Activated CD4-positive, CD25-positive, alpha-beta regulatory T cell treated with anti-CD3 and anti-CD28 coated beads, Interleukin-2, amount 50 U/mL, for 24 hours (primary cell): ENCODE data around the gene TSPAN10.
"Not testable (repeated sequence)": the region's sequence is repeated elsewhere in the genome, so short reads cannot be mapped to it uniquely, and the experiment has no call there.

Experiments used
- ATAC-seq, 2 donors: fragments of 150-1000 bp; cut with Tn5 transposase; one replicate each; pipeline ENCODE4 v1.10.0; 2021; ENCODE audit warnings: mild to moderate bottlenecking in 1 of 2, moderate library complexity in 1 of 2

Gene TSPAN10

GRCh38 chr17:81636505-81637288, at the start of gene TSPAN10, which contains the start of gene NPLOC4:
Gene TSPAN10, plus strand, starts transcription at chr17:81637196. Its CDS starts 5,217 bp downstream, at chr17:81642413.
Gene NPLOC4, minus strand, starts transcription at chr17:81637112. Its CDS starts 182 bp downstream, at chr17:81636930.
- ATAC-seq = peak; percentile 90 to 91

GRCh38 chr17:81589612-81590011, 47.4 kb upstream of the TSPAN10 start:
- ATAC-seq = no peak

GRCh38 chr17:81590121-81590520, 46.9 kb upstream of the TSPAN10 start:
- ATAC-seq = no peak

GRCh38 chr17:81591971-81592370, 45.0 kb upstream of the TSPAN10 start:
- no peak for ATAC-seq

GRCh38 chr17:81593105-81593871, 43.7 kb upstream of the TSPAN10 start:
- ATAC-seq = no peak

- no peak for ATAC-seq
Measured at GRCh38 chr17:81599719-81600486, 37.1 kb upstream of the TSPAN10 start.

GRCh38 chr17:81601525-81602120, 35.4 kb upstream of the TSPAN10 start:
- peak; percentile 87 for ATAC-seq

GRCh38 chr17:81603846-81604610, 33.0 kb upstream of the TSPAN10 start:
- ATAC-seq = no peak

- ATAC-seq = no peak
Measured at GRCh38 chr17:81607431-81607830, 29.6 kb upstream of the TSPAN10 start.

GRCh38 chr17:81608082-81608481, 28.9 kb upstream of the TSPAN10 start:
- no peak for ATAC-seq

GRCh38 chr17:81608605-81609004, 28.4 kb upstream of the TSPAN10 start:
- ATAC-seq = no peak

GRCh38 chr17:81609541-81610311, 27.3 kb upstream of the TSPAN10 start:
- ATAC-seq = no peak

GRCh38 chr17:81612172-81612970, 24.6 kb upstream of the TSPAN10 start:
- no peak for ATAC-seq

- no peak for ATAC-seq
Measured at GRCh38 chr17:81615401-81615930, 21.5 kb upstream of the TSPAN10 start.

- no peak for ATAC-seq
Measured at GRCh38 chr17:81616877-81617276, 20.1 kb upstream of the TSPAN10 start.

GRCh38 chr17:81618307-81618706, 18.7 kb upstream of the TSPAN10 start:
- ATAC-seq = not testable (repeated sequence)

- no peak for ATAC-seq
Measured at GRCh38 chr17:81621494-81622130, 15.4 kb upstream of the TSPAN10 start.

GRCh38 chr17:81630274-81630673, 6.7 kb upstream of the TSPAN10 start:
- no peak for ATAC-seq

GRCh38 chr17:81631482-81631881, 5.5 kb upstream of the TSPAN10 start:
- no peak for ATAC-seq
